ENCODE data around the gene DCLK3. TPM values are rescaled to one million over a fixed set of nuclear protein-coding genes. Genes with fewer than 3 reads are reported as not detected.

Gene DCLK3
- polyA plus RNA-seq, 1 donor (not counting 4 experiments of a cell fraction or from before 2014, with no cell fraction given): not detected

DNA sequence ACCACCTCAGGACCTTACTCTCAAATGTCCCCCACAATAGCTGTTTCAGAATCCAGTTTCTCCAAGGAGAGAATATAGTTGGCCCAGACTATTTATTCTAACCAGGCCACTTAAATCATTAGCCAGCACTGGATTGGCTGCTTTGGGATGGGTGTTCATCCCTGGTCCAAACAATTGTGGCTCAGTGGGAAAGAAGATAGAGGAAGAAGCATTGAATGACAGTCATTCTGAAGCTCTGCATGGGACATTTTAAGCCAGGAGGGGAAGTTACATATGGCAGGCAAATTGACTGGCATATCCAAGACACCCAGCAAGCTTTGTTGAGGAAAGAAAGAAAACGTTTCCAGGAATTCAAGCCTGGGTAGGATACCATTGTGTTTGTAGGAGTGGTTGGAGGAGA, 5.6 kb upstream of the DCLK3 start:
- TF ChIP-seq, protein P1, sequence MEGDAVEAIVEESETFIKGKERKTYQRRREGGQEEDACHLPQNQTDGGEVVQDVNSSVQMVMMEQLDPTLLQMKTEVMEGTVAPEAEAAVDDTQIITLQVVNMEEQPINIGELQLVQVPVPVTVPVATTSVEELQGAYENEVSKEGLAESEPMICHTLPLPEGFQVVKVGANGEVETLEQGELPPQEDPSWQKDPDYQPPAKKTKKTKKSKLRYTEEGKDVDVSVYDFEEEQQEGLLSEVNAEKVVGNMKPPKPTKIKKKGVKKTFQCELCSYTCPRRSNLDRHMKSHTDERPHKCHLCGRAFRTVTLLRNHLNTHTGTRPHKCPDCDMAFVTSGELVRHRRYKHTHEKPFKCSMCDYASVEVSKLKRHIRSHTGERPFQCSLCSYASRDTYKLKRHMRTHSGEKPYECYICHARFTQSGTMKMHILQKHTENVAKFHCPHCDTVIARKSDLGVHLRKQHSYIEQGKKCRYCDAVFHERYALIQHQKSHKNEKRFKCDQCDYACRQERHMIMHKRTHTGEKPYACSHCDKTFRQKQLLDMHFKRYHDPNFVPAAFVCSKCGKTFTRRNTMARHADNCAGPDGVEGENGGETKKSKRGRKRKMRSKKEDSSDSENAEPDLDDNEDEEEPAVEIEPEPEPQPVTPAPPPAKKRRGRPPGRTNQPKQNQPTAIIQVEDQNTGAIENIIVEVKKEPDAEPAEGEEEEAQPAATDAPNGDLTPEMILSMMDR (optimal IDR thresholded peaks at IDR 0.05 in 1 of 3, IDR thresholded peaks at IDR 0.05 in 1 of 3, conservative IDR thresholded peaks at IDR 0.05 in 1 of 3; ENCODE audit: extremely low read depth in 1 of 3, insufficient read depth in 2 of 3, low read length in 3 of 3): no peak
- TF ChIP-seq EZH2 (IDR thresholded peaks at IDR 0.05; ENCODE audit: low read length): no peak
- Histone ChIP-seq H3K4me3 (ENCODE audit: control insufficient read depth in 2 of 3, extremely low read depth in 1 of 3, insufficient read depth in 2 of 3, low read depth in 1 of 3, low read length in 3 of 3) (no peak overlapping the region), H3K9ac (ENCODE audit: control insufficient read depth, extremely low read depth, insufficient read depth, low read length) (no peak overlapping the region), H2AFZ (ENCODE audit: control insufficient read depth, low read length) (no peak overlapping the region), H3K9me3 (ENCODE audit: control insufficient read depth, low read depth, low read length) (no peaks in the 10 kb centered on the region), H3K9me1 (ENCODE audit: control insufficient read depth, extremely low read depth, insufficient read depth, low read length) (no peaks in the 10 kb centered on the region), H3K4me1 (ENCODE audit: control insufficient read depth, extremely low read depth, insufficient read depth, low read length) (no peaks in the 10 kb centered on the region), H4K20me1 (ENCODE audit: control insufficient read depth, extremely low read depth, insufficient read depth, low read length) (no peaks in the 10 kb centered on the region), H3K27ac (ENCODE audit: control insufficient read depth, insufficient read depth, low read length) (no peak overlapping the region), H3K27me3 (ENCODE audit: control insufficient read depth, extremely low read depth, insufficient read depth, low read length) (peaks cover 12% of the 10 kb centered on the region), H3K79me2 (ENCODE audit: control insufficient read depth, insufficient read depth, low read length) (no peaks in the 10 kb centered on the region), H3K36me3 (ENCODE audit: control insufficient read depth in 2 of 2, extremely low read depth in 1 of 2, insufficient read depth in 2 of 2, low read length in 2 of 2) (no peaks in the 10 kb centered on the region), H3K4me2 (ENCODE audit: control insufficient read depth, extremely low read depth, insufficient read depth, low read depth, low read length) (no peak overlapping the region)
- FAIRE-seq (no peak), DNase-seq (ENCODE audit: low read depth, low spot score) (no peak)
- dilution Hi-C loops (cut with MboI; ENCODE audit: extremely low pct_ligation_motif_present, low sequenced_read_pairs): no loop called here

DNA sequence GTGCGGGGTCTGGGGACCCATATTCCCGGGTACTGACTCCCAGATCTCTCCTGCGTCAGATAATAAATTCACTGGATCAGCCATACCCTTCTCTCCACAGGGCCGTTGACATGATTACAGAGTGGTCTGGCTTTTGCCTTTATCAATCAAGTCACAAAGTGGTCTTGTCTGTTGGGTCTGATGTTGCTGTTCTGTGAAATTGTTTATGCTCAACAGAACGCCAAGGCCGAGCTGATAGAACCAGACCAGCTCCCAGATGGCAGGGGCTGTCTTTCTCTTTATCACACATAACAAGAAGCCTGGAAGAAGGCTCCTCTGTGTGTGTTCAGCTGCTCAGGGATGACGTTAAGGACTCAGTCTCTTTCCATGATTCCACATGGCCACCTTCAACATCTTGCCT, 751 bp upstream of the DCLK3 start:
- Histone ChIP-seq H3K9ac (ENCODE audit: control insufficient read depth, extremely low read depth, insufficient read depth, low read length) (no peak overlapping the region), H3K36me3 (ENCODE audit: control insufficient read depth in 2 of 2, extremely low read depth in 1 of 2, insufficient read depth in 2 of 2, low read length in 2 of 2) (no peaks in the 10 kb centered on the region), H3K27me3 (ENCODE audit: control insufficient read depth, extremely low read depth, insufficient read depth, low read length) (peaks cover 40% of the 10 kb centered on the region), H3K4me1 (ENCODE audit: control insufficient read depth, extremely low read depth, insufficient read depth, low read length) (peaks cover 2% of the 10 kb centered on the region), H3K9me3 (ENCODE audit: control insufficient read depth, low read depth, low read length) (no peaks in the 10 kb centered on the region), H3K4me3 (ENCODE audit: control insufficient read depth in 2 of 3, extremely low read depth in 1 of 3, insufficient read depth in 2 of 3, low read depth in 1 of 3, low read length in 3 of 3) (no peak overlapping the region), H3K27ac (ENCODE audit: control insufficient read depth, insufficient read depth, low read length) (no peak overlapping the region), H2AFZ (ENCODE audit: control insufficient read depth, low read length) (no peak overlapping the region), H3K9me1 (ENCODE audit: control insufficient read depth, extremely low read depth, insufficient read depth, low read length) (no peaks in the 10 kb centered on the region), H3K4me2 (ENCODE audit: control insufficient read depth, extremely low read depth, insufficient read depth, low read depth, low read length) (no peak overlapping the region), H4K20me1 (ENCODE audit: control insufficient read depth, extremely low read depth, insufficient read depth, low read length) (peaks cover 2% of the 10 kb centered on the region), H3K79me2 (ENCODE audit: control insufficient read depth, insufficient read depth, low read length) (no peaks in the 10 kb centered on the region)
- TF ChIP-seq EZH2 (IDR thresholded peaks at IDR 0.05; ENCODE audit: low read length): no peak
- TF ChIP-seq, protein P1 (optimal IDR thresholded peaks at IDR 0.05 in 1 of 3, IDR thresholded peaks at IDR 0.05 in 1 of 3, conservative IDR thresholded peaks at IDR 0.05 in 1 of 3; ENCODE audit: extremely low read depth in 1 of 3, insufficient read depth in 2 of 3, low read length in 3 of 3): no peak
- DNase-seq (ENCODE audit: low read depth, low spot score): no peak
- dilution Hi-C loops (cut with MboI; ENCODE audit: extremely low pct_ligation_motif_present, low sequenced_read_pairs): no loop called here
- FAIRE-seq: no peak

All from keratinocyte (primary cell).